ENCODE data around the gene COPZ2.
"Not testable (repeated sequence)": the region's sequence is repeated elsewhere in the genome, so short reads cannot be mapped to it uniquely, and the experiment has no call there.

COPZ2 gene

DNA sequence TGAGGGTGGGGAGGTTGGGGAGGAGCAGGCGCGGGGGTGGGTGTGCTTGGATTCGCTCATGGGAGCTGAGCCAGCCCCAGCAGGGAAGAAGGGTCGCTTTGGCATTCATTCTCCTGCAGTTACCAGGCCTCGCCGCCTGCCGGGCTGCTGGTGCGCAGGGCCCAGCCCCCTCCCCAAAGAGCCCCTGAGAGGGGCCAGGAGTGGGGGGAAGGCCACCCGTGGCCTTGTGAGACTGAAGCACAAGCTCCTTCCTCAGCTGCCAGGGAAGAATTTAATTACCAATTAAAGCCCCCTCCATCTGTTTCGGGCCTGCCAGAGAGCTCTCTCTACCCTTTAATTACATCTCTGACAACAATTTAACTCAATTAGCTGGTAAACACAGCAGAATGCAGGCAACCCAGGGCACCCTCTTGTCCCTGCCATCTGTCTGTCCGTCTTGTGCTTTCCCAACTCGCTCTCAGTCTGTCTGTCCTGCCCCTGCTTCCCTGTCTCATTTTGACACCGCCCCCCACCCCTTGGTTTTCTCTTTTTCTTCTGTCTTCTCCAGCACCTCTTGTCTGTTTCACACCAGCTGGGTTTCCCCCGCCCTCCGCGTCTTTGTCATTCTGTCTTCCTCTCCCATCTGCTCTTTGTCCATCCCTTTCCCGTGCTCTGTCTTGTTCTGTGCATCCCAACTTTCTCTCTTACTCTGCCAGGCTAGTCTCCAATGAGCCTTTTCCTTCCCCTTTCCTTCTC is 34.0 kb downstream of the COPZ2 start:
- DNase-seq = no peak

DNA sequence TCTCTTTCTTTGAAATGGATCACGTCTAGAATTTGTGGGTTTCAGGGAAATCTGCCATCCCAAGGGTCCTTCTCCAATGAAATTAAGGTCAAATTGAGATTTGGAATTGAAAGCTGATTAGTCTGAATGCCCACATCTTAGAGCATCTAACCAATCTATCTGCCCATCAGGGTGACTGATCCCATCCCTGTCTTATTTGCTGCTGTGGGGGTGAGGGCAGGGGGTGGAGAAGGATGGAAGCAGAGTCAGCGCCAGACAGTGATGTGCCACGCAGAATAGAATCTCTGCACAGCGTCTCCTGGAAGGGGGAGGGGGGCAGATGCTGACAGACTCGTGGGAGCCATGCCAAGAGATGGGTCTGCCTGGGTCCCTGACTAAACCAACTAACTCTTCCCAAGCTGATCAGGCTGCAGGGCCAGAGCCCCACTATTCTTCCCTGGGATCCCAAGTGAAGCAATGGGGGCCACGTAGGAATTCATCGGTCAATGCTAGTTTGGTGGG is 34.6 kb downstream of the COPZ2 start:
- DNase-seq = no peak

DNA sequence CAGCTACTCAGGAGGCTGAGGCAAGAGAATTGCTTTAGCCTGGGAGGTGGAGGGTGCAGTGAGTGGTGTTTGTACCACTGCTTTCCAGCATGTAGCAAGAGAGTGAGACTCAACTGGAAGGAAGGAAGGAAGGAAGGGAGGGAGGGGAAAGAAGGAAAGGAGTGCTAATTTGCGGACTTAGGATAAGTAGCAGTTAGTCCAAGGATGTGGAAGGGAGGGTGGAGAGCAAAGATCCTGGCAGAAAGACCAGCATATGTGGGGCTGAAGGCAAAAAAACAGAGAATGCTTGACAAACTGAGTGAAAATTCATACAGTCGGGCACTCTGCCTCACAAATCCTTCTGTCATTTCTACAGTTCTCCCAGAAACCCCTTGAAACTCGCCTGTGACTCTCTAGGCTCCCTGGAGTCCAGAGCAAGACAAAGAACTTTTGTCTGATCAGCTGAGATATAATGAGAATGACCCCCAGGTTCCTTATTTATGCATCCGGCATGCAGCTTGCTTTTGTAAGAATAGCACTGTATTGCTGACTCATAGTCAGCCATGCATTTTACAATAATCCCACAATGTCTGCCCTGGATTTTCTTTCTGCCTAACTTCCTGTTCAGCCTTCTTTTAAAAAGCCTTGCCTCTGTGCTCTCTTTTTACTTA is 35.2 kb downstream of the COPZ2 start:
- peak in 1 of 2 donors; percentile 6 for DNase-seq

DNA sequence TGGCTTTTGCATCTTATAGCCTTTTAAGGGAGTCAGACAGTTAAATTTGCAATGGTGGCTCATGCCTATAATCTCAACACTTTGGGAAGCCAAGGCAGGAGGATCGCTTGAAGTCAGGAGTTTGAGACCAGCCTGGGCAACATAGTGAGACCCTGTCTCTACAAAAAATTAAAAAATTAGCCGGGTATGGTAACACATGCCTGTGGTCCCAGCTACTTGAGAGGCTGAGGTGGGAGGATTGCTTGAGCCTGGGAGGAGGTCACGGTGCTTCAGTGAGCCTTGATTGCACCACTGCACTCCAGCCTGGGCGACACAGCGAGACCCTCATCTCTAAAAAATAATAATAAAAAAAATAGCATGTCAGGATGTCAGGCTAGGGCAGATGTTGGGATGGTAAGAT is 35.9 kb downstream of the COPZ2 start:
- not testable (repeated sequence) for DNase-seq

DNA sequence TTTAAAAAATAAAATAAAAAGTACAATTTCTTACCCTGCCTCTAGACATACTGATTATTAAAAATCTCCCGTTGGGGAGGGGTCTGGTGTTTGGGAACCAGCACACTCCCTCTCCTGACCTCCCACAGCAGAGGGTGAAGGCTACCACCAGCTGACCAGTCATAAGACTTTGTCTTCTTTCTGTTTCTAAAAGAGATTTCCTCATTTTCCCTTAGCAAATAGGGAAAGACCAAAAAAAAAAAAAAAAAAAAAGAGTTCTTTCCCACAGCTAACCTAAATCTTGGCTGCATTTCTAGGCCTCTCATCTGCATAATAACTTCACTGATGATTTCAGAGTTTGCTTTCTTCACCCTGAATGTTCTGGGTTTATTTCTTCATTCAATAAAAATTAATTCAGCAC is 36.4 kb downstream of the COPZ2 start:
- DNase-seq = no peak

DNA sequence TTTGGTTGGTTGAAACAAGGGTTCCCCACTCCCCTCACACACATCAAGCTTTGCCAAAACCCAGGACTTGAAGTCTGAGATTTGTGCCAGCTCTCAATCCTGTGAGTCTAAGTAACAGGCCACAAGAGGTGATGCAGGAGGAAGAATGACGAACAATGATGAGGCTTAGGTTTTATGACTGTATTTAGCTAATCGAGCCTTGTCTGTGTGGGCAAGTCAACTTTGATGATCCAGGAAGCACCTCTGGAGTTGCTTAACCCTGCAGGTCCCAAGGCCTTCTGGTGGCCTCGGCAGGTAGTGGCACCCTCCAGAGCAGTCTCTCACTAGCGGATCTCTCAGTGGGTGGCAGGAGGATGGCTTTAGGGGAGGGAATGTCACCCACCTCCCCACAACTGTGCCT is 38.0 kb downstream of the COPZ2 start:
- DNase-seq = no peak

DNA sequence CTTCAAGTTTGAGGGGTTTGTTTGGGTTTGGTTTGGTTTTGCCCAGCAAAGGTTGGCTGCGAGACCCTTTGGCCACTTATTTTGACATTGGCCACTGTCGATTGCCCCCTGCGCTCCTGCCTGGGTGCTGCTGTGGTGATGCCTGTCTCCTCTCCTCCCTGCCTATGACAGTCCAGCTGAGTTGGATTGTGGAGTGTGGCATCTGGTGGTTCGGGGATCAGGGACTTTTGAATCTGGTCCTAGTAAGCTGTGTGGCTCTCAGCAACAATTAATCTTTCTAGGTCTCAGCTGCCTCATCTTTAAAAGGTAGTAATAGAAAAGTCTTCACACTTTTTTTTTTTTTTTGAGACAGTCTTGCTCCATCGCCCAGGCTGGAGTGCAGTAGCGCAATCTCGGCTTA is 39.6 kb downstream of the COPZ2 start:
- no peak for DNase-seq

DNA sequence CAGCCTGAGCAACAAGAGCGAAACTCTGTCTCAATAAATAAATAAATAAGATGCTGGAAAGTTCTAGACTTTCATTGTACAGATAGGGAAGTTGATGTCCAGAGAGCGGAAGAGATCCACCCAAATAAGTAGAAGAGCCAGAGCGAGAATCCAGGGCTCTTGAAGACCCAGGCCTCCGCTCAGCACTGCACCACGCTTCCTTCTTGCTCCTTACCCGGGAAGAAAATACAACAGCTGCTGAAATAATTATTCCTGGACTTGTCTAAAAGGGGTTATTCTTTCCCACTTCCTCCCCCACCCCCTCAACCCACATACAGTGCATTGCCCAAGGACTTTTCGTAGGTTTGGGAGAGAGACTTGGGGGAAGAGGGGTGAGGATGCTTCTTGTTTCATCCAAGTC is 40.0 kb downstream of the COPZ2 start:
- no peak for DNase-seq

DNA sequence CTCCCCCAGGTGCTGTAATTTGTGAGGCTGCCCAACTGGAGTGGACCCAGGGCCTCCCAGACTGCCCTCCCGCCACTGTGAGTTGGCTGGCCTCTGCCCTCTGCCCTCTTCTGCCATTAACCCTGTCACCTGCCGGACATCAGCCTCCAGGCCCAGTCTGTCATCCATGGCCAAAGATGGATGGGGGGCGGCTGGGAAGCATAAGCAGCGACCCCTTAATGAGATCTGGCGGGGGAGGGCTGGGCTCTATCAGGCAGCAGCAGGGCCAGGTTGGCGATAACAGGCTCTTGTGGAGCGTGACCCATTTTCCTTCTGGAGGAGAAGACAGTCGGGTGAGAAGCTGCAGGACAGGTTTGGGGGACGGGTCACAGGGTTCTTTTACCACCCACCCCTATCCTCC is 41.4 kb downstream of the COPZ2 start:
- no peak for DNase-seq

DNA sequence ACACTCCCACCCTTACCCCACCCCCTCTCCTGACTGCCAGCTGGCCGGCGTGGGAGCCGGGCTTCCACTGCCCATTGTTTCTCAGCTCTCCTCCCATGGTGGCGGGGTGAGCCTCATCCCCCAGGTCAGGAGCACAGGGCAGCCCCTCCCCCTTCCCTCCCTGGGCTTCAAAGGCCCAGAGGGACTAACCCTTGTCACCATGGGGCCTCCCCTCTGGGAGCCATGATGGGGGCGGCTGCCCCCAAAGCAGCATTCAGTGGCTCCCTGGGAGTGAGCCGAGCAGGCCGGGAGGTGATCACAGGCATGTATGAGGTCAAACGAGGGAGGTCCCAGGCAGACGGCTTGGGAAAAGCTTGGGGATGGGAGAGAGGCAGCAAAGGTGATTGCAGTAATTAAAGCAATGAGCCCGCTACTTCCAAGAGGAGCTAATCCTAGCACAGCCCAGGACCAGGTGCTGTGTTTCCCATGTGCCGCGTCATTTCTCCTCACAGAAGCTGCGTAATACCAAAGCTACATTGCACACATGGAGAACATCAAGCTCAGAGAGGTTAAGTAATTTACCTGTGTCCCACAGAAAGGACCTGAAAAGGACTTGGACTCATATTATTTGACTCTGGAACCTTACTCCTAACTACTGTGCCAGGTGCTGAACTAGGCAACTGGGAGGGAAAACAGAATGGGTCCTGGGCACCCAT is 42.2 kb downstream of the COPZ2 start:
- no peak for DNase-seq

DNA sequence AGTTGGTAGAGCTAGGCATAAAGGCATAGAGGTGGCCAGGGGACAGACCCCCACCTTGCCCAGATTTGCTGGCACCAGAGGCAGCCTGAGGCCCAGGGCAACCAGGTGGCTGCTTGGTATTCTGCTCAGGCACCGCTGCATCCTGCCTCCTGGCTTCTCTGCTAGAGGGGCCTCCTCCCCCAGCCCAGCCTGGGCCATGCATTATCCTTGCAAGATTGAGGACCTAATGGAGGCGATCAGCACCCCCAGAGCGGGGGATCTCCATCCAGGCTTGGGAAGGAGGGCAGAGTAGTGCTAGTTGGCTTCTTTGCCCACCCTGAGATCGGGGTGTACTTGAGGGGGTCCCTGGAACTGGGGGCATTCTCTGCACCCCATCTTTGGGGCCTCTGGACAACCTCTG is 42.9 kb downstream of the COPZ2 start:
- no peak for DNase-seq

DNA sequence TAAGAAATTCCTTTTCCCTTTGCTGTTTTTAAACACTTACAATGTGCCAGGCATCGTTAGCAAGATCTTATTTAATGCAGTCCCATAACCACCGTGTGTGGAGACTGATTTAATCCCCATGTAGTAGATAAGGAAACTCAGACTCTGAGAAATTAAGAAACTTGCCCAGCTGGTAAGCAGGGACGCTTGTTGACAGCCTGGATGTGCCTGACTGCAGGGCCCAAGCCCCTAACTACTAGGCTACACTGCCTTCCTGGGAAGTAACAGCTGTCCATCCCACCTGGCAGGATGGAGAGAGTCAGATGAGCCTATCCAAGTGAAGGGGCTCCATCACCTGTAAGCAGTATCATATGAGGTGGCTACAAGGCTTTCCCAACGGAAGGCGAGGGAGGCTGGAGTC is 43.6 kb downstream of the COPZ2 start:
- no peak for DNase-seq

DNA sequence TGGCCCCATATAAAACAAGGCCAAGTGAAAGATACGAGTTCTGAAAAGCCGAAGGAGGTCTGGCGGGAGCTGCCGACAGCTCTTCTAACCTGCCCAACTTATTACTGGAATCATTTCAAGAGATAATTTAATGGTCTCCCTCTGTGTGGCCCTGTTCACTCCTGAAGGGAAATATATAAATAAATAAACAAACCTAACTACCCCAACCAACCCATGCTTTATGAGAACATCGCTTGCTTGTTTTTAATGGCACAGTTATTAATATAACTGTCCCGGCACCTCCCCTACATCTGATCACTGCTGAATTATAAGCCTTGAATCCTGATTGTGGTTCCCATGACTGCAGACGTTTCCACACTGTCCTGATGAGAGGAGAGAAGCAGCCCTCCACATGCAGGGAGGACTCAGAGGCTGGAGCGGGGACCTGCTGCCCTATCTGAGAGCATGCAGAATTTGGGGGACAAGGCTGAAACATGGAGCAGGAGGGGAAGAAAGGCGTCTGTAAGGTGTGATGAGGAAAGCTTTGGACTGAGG is 44.5 kb downstream of the COPZ2 start:
- DNase-seq = no peak

DNA sequence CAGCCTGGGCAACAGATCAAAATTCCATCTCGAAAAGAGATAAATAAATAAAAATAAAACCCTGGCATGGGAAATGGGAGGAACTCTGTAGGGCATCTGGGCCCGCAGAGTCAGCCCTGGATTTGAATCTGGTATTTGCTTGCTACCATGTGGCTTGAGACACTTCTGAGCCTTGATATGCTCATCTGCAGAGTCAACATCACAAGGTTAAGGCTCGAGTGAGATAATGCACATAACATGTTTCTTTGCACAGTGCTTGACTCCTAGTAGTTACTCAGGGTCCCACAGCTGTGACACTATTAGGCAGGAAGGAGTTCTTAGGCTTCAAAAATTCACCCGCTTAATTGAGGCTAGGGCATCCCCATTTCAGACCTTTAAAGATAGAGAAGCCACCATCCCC is 45.4 kb downstream of the COPZ2 start:
- DNase-seq = no peak

DNA sequence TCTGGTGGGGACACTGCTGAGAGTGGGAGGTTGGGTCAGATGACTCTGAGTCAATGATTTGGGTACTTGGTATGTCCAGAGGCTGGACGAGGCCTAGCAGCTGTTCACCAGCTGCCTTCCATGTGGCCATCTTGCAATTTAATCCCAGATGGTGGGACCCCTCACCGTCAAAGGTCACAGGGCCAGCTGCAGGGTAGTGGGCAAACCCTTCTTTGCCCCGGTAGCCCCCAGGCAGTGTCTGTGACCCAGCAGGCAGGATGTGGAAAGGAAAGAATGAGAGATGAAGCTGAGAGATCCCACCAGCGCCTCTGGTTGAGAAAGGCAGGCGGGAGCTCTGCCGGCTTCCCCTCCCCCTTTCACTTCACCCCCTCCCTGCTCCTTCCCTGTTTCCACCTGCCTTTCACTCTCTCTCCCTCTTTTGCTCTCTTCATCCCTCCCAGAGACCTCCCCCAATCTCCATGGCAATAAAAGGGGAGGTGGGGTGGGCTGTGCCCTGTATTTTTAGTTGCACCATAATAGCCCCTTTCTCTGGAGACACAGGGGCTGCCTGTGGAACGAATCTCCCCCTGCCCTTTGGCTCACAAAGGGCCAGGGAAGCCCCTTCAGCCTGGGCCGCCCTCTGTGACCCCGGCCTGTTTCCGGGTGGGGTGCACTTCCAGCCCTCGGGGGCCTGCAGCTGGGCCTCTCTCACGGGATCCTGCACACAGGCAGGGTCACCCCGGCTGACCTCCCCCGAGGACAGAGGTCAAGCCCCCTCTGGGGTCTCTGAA is 46.5 kb downstream of the COPZ2 start:
- no peak for DNase-seq

DNA sequence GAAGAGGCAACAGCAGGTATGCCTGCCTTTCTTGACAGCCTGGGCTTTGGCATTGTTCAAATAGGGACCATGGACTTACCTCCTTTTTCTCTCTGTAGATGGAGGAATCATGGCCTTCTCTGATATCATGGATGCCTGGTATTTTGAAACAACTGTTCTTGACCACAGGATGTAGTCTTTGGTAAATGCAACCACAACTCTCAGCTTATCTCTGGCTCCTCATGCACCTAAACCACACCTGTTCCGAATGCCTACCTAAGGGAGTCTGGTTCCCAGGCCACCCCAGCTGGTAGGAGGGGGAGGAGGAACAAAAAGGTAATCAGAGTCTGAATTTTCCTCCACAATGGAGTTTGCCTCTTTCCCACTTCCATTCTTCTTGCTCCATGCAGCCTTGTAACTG is 47.9 kb downstream of the COPZ2 start:
- DNase-seq = no peak

DNA sequence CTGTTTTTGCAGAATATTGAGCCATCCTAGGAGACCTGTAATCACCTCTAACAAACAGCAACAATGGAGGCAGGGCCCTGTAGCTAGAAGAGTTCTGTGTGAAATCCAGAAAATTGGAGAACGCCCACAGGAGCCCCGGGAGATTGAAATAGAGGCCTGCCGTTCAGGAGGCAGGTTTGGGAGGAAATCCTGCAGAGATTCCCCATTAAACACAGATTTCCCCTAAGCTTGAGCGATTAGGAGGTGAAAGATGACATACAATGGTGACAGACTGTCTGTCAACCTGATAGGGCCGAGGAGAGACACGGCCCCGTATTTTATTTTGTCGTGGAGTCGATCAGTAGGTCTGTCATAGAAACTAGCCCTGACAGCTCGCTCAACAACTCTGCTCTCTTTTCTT is 48.4 kb downstream of the COPZ2 start:
- no peak for DNase-seq

DNA sequence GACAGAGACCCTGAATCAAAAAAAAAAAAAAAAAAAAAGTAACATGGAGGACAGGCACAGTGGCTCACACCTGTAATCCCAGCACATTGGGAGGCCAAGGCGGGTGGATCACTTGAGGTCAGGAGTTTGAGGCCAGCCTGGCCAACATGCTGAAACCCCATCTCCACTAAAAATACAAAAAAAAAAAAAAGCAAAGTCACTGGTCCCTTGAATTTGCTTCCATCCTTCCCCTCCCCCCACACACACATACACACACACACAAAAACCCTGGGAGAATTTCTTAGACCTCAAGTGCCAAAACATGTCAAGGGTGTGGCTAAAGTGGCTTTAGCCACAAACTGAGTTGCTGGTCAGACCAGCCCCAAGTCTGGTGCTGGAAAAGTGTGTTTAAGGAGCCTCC is 49.2 kb downstream of the COPZ2 start:
- not testable (repeated sequence) for DNase-seq

DNA sequence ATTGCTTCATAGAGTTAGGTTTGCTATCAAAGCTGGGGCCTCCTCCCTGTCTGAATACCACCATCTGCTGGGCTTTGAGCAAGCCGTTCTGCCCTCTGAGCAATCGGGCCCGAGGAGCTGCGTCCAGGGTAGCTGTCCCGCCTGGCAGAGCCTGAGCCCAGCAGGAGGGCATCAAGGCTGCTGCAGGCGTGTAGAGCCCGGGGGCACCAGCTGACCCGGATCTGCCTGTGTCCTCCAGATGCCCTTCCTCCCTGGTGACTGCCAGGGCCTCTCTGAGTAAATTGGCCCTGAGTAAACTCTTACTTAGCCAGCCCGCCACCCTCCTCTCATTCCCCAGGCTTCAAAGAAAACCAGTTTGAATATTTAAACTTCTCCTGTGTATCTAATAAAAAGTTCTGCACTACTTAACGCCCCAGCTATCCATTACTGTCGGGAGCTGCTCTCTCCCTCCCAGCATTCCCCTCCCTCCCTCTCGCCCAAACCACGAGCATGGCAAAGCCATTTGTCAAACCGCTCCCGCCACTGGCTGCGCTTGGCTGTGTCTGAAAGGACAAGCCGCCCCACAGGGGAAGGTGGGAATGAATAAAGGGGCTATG is 50.3 kb downstream of the COPZ2 start:
- no peak for DNase-seq

DNA sequence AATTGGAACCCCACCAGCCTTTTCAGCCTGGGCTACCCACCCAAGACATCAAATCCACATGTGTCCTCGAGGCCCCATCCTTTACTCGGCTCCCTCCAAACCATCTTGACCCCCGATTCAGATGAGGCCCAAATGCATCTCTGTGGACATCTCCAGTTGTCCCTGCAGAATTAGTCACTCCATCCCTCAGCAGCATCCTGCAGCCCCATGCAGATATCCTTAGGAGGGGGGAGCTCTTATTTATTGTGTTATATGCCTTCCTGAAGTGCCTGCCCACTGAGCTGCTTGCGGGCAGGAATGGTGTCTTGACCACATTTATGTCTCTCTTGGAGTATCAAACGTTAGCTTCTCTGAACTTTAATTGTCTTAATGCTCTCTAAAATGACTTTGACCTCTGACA is 51.1 kb downstream of the COPZ2 start:
- DNase-seq = no peak

DNA sequence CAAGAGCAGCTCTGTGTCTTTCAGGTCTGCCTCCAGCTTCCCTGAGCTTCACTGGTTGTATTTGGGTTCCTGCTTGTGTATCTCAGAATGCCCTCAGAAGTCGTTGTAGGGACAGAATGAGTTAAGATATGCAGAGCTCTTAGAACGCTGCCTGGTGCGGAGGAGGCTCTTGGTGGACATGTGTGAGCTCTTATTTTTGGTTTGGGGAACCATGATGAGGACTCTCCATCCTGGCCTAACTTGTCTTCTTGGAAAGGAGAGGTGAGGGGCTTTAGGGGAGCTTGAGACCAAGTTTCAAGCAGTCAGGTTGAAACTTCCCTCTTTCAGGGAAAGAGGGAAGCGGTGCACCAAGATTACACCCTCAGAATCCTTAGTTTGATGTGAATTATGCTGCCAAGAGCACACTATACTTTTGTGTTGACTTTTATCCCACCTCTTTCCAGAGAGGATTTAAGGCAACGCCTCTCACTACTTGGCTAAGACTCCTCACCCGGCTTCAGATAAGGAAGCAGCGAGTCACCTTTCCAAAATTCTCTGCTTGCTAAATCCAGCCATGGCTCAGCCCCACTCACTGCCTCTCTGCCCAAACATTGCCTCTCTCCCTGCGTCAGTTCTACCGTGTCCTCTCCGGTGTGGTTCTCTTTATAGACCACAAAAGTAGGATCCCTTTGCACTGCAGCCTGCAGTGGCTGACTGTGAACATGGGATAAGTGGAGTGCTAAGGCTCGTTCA is 53.9 kb downstream of the COPZ2 start:
- DNase-seq = no peak
